Activated CD4-positive, alpha-beta T cell treated with anti-CD3 and anti-CD28 coated beads, Interleukin-2, Interleukin-6, amounts not matched to agents 100 ng/mL and 50 ng/mL, durations not matched to agents 16 hours and 8 hours (primary cell): ENCODE results near the gene IL11.
"Not testable (repeated sequence)": the region's sequence is repeated elsewhere in the genome, so short reads cannot be mapped to it uniquely, and the experiment has no call there.

Experiments
- DNase-seq: peaks from one replicate; pipeline ENCODE4 v3.0.0-alpha.2; 2020

IL11 gene

DNA sequence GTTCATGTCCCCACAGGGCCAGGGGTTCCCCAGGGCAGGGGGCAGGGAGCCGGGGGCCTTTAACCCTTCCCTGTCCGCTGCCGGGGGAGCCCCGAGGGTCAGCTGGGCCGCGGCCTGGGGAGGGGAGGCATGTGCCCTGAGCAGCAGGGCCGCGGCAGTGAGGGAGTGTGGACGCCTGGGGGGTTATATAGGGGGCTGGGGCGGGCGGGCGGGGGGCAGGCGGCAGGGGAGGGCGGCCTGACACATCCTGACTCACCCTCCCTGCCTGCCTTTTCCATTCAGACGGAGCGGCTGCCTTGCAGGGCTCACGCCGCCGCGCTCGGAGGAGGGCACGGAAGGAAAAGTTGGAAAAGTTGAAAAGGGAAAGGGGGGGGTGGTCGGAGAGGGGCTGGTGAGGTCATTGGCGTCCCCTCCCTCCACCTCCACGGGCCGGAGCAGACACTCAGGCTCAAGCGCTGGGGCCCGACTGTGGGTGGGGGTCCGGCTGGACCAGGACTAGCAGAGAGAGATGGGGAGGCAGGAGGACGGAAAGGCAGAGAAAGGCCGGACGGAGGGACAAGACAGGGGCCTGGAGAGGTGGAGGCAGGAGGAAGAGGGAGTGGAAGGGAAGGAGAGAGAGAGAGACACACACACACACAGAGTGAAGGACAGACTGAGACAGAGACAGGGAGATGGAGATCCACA, at the start of gene IL11:
TSS of gene IL11 (minus strand) at position 159 of the 684 bp plus-strand sequence. CDS start at position 6, 153 bp downstream.
- no peak for DNase-seq

GRCh38 chr19:55419624-55420236, 49.5 kb upstream of the IL11 start:
- no peak for DNase-seq

GRCh38 chr19:55419103-55419502, 48.8 kb upstream of the IL11 start:
- DNase-seq: no peak

DNA sequence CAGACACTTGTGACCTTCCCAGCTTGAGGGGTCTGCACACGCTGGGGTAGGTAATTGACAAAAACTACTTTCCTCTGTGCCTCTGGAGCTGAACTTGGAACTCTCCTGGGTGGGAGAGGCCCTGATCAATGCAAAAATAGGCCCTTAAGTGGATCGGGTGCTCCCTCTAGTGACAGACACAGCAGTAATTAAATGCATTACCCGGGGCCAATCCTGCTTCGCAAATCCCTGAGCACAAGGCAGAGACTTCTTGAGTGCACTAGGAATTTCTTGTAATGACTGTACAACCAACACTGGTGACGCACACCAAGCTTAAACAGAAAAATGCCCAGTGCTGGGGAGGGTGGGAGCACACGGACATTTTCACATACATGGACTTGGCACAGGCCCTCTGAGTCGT, 47.9 kb upstream of the IL11 start:
- peak; percentile 70 for DNase-seq

GRCh38 chr19:55410168-55410567, 39.9 kb upstream of the IL11 start:
- DNase-seq: no peak

- not testable (repeated sequence) for DNase-seq
Measured at GRCh38 chr19:55409179-55409578, 38.9 kb upstream of the IL11 start.

DNA sequence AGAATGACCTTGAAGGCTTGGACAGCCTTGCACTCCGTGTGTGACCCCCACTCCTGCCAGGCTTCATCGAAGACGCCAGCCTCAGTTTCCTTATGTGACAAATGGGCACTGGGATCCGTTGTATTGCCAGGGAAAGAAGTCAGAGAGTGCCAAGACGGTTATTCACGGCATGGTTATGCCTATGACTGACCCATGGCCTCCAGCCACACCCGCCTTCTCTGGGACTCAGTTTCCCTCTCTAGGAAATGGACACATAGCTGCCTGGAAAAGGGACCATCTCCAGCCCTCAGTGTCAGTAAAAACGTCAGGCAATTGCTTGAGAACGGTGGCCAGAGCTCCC, 38.2 kb upstream of the IL11 start:
- no peak for DNase-seq

GRCh38 chr19:55407800-55408532, 37.7 kb upstream of the IL11 start:
- peak; percentile 98 for DNase-seq

GRCh38 chr19:55407550-55407799, 37.2 kb upstream of the IL11 start, which contains the start of gene UBE2S:
TSS of gene UBE2S (minus strand) at chr19:55407788. CDS start at chr19:55407589, 199 bp downstream.
- DNase-seq: not testable (repeated sequence)

GRCh38 chr19:55406826-55407549, 36.7 kb upstream of the IL11 start:
- DNase-seq: no peak

DNA sequence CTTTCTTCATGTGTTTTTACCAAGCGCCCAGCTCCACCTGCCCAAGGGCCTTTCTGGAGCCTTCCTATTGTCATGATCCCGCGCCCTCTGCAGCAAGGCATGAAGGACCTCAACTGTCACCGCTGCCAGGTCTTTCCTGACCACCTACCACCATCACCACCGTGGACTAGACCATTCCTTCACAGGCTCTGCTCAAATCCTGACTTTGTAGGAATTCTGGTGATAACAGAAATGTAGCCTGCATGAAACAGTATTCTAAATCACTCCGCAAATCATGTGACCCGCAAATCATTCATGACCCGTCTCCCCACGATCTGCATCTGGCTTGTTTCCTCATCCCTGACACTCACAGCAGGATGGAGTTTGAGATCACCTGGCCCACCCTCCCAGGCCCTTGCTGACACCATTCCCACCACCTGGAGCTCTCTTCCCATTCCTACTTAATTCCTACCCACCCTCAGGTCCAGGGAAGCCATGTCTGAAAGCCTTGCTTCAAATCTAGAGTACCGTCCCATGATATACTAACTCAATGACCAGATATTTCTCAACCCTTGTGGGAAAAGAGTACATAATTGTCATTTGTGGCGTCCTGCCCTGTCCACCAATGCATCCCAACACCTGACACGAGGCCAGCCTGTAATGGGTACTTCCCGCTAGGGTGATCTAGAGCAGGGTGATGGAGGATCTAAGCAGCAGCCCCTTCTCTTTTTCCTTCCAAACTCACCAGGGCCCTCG, 36.0 kb upstream of the IL11 start:
- no peak for DNase-seq

- no peak for DNase-seq
Measured at GRCh38 chr19:55405638-55406037, 35.4 kb upstream of the IL11 start.

- DNase-seq: no peak
Measured at GRCh38 chr19:55402509-55402908, 32.2 kb upstream of the IL11 start.

DNA sequence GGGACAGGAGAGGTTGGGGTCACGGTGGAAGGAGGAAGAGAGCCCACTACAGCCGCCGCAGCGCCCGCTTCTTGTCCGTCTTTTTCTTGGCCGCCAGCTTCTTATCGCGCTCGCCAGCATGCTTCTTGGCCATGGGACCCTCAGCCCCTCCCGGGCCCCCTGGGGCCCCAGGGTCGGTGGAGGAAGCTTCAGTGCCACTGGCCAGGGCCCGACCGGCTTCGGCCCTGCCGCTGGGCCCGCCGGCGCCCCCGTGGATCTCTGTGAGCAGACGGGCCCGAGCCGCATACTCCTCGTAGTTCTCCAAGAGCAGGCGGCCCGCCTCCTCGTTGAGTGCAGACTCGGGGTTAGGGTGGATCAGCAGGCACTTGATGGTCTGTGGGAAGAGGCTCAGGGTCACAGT, 31.1 kb upstream of the IL11 start:
- not testable (repeated sequence) for DNase-seq

DNA sequence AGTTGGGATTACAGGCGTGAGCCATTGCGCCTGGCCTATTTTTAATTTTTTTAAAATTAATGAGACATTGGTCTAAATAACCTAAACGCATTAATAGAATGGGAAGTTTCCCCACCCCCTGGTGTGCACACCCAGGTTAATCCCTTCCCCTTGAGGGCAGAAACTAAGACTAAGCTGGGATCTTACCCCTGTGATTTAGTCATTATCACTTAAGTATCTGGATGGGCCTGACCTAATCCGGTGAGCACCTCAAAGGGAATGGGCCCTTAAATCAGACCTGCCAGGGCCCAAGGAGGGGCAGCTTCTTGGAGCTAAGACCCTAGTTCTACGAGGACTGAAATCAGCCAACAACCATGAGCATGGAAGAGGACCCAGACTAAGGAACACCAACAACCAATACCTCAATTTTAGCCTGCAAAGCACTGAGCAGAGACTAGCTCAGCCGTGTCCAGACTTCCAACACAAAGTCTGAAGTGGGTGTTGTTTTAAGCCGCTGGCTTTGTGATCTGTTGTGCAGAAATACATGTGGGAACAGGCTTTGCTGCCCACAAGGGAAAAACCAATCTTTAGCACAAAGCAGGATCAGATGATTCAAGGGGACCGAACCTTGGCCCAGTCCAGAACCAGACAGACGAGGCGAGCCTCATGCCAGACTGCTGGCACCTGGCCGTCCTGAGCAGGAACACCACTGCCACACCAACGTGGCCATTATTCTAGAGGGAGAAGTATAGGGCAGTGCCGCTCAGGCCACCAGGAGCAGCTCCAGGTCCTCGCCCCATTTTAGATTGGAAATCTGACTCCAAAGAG, 30.2 kb upstream of the IL11 start:
- DNase-seq: no peak

DNA sequence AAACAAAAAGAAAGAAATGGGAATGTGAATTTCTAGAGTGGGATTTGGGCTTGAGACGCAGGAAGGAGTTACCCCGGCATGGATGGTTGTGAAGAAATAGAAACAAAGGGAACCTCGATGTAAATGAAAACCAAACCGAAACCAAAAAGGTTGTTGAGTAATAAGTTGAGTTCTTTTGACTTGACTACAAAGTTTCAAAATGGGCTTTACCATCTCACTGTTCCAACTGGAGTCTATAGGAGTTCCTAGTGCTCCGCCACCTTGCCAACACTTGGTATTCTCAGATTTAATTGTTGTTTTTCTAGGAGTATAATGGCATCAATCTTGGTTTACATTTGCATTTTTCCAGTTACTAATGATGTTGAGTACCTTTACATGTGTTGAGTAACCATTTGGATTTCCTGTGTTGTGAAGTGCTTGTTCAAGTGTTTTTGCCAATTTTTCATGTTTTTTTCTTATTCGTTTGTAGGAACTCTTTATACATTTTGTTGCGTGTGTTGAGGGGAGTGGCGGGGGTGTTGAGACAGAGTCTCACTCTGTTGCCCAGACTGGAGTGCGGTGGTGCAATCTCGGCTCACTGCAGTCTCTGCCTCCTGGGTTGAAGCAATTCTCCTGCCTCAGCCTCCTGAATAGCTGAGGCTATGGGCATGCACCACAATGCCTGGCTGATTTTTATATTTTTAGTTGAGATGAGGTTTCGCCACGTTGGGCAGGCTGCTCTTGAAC, 28.1 kb upstream of the IL11 start:
- DNase-seq: peak; percentile 66

DNA sequence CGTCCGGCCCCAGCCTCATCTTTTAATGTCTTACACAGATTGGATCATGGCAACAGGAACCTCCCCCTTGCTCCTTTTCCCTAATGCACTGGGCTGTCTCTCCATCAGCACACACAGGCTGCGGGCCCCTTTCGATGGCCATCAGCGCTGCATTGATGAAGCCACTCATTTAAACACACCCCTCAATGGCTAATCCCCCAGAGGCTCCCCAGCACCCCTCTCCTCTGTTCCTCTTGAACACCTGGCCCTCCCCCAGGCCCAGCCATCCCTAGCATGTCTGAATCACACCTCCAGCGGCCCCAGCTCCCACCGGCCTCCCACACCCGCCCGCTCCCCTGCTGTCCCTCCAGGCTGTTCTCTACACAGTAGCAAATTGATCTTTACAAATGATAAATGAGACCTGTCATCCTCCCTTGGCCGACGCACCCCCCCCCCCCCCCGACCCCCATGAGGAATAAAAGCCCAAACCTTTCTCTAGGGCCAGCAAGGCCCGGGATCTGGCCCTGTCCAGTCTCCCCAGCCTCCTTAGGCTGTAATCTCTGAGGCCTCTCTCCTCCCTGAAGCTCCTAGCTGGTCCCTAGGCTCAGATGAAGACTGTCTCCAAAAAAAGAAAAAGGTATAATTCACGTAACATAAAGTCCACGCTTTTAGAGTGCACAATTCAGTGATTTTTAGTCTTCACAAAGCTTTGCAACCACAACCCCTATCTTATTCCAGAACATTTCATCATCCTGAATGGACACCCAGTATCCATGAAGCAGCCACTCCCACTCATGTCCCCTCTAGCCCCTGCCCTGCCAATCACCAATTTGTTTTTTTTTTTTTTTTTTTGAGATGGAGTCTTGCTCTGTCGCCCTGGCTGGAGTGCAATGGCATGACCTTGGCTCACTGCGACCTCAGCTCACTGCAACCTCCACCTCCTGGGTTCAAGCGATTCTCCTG, 22.8 kb upstream of the IL11 start:
- DNase-seq: no peak

- DNase-seq: no peak
Measured at GRCh38 chr19:55391702-55392615, 21.7 kb upstream of the IL11 start.

DNA sequence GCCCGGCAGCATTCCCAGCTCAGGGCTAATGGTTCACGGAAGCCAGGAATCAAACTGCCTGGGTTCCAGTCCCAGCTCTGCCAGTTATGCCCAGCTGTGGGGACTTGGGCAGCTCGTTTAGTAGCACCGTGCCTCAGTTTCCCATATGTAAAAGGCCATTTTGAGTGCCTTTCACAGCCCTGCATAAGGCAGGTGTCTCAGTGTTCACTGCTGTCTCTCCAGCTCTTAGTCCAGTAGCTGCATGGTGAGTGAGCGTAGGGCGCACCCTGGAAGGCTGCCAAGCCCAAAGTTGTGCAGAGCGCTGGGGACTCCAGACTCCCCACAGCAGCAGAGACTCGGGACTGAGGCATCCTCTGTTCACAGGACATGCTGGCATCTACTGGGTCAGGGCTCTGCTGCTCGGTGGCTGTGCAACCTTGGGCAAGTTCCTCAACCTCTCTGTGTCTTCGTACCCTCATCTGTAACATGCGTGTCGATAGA, 21.0 kb upstream of the IL11 start:
- DNase-seq: no peak
